RKO (cell line): ENCODE results near the gene GSTK1.

Experiments
- DNase-seq: peaks from one replicate; pipeline ENCODE4 v3.0.0-alpha.2; 2016; ENCODE audit warnings: low spot score

The GSTK1 gene

DNA sequence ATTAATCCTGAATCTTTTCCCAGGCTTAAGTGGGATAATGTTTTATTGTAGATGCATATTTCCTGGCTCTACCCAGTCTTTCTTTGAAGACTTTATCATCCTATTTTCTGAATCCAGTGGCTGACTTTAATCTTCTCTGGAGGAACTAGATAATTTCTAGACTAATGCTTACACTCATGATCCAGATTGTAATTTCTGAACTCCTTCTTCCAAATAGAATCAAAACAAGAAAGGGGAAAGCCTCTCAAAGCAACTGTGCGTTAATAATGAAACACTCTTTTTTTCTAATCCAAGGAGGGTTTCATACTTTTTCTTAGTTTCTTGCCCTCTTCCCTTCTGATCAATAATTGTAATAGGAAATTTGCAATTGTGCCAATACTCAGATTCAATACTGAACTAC, 8.0 kb downstream of the GSTK1 start:
- DNase-seq = no peak

DNA sequence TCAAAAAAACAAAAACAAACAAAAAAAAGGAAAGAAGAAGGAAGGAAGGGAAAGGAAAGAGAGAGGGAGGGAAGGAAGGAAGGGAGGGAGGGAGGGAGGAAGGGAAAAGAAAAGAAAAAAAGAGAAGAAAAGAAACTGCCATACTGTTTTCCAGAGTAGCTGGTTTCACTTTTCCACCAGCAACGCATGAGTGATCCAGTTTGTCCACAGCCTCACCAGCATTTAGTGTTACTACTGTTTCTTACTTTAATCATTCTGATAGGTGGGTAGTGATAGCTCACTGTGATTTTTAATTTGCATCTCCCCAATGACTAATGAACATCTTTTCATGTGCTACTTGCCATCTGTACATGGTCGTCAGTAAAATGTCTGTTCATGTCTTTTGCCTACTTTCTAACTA, 9.6 kb downstream of the GSTK1 start:
- no peak for DNase-seq

DNA sequence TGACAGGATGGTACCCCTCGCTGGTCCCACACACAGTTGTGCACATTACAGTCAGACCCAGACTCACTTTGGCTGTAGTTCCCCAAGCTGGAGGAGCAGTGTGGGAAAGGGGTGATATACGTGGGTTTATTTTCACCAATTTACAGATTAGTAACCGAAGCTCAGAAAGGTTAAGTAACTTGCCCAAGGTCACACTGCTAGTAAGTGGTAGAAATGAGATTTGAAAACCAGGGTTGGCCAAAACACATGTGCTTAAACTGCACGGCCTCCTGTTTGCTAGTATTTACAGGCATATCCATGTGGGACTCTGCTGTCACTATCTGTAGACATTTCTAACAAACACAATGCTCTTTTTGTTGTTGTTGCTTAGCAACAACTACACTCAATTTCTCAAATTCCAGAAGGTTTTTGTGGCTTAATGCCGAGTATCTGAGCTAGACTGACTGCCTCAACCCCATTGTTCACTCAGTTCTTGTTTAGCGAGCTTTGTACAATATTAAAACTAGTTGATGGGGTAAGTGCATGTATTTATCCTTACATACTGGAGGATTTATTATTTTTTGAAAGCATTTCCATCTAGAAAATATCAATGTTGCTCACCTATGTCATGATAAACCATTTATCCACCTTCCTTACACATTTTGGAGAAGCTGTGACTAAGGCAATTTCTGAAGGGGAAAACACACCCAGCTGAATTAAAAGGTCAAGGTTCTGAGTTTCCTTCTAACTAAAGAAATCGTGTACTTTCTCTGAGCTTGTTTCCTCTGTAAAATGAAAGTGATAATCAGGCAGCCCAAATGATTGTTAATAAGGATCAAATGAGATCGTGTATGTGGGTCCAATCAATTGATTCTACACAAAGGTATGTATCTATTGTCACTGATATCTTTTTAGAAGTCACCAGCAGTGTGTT, 16.2 kb downstream of the GSTK1 start:
- DNase-seq = peak; percentile 44

DNA sequence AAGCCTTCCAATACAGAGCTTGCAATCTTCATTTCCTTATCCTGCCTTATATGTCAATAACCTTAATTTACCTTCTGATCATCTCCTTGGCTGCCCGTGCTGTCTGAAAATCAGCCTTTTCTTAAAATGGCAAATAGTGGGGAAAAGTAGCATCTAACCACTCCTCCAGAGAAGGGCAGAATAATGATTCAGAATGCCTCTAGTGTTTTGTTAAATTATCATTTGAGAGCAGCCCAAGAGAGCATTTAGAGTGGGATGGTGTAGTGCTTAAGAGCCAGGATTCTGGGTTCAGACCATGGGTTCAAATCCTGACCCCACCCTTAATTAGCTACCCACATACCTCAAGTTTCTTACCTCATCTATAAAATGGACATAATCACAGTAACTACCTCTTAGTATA, 16.9 kb downstream of the GSTK1 start:
- no peak for DNase-seq

DNA sequence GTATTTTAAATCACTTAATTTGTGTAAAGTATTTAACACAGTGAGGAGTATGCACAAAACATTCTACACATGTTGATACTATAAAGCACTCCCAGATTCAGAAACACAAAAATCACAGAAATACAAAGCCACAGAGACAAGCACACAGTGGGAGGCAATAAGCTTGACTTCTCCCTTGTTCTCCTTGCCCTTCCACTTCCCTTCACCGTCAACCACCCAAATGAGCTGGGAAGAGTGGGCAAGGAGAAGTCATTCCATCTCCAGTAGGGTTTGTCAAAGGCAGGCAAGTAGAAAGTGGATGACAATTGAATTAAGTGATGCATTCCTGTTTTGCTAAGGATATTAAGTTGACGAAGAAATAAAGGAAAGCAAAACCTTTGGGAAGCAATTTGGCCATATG, 17.3 kb downstream of the GSTK1 start:
- DNase-seq = no peak

DNA sequence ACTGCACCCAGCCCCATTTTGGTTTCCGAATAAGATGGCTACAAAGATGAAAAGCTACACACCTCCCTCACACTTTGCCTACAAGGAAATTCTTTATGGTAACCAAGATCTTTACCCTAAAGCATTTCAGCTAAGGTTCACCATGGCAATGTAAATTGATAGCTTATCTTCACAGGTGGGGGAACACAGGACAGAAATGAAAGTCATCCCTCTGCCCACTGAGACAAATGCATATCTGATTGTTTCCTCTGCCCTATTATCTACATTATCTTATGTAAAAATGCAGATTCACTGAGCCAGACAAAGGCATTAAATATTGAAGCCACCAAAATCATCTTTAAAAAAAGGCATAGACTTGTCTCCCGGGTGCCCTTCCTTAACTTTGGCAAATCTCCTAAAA, 18.3 kb downstream of the GSTK1 start:
- no peak for DNase-seq

DNA sequence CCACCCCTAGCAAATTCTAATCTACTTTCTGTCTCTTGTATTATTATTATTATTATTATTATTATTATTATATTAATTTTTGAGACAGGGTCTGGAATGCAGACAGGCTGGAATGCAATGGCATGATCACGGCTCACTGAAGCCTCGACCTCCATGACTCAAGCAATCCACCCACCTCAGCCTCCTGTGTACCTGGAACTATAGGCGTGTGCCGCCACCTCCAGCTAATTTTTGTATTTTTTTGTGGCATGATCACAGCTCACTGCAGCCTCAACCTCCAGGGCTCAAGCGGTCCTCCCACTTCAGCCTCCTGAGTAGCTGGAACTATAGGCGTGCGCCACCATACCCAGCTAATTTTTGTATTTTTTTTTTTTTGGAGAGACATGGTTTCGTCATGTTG, 18.9 kb downstream of the GSTK1 start:
- DNase-seq = no peak

DNA sequence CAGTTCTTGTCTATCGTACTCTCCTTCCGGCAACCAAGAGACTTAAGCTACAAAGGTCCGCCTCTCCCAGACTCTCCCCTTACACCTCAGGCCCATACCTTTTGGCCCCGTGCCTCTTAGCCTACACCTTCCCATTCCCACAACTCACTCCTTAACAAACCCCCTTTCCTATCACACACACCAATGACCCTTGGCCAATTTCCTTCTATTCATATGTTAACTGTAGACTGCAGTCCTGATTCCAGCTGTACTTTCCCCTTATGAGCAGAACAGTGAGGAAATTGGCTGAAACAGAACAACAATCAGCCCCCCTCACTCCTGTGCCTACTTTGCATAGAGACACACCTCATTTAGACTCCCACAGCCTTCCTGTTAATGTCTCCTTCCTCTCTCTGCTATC, 20.1 kb downstream of the GSTK1 start:
- DNase-seq = no peak

DNA sequence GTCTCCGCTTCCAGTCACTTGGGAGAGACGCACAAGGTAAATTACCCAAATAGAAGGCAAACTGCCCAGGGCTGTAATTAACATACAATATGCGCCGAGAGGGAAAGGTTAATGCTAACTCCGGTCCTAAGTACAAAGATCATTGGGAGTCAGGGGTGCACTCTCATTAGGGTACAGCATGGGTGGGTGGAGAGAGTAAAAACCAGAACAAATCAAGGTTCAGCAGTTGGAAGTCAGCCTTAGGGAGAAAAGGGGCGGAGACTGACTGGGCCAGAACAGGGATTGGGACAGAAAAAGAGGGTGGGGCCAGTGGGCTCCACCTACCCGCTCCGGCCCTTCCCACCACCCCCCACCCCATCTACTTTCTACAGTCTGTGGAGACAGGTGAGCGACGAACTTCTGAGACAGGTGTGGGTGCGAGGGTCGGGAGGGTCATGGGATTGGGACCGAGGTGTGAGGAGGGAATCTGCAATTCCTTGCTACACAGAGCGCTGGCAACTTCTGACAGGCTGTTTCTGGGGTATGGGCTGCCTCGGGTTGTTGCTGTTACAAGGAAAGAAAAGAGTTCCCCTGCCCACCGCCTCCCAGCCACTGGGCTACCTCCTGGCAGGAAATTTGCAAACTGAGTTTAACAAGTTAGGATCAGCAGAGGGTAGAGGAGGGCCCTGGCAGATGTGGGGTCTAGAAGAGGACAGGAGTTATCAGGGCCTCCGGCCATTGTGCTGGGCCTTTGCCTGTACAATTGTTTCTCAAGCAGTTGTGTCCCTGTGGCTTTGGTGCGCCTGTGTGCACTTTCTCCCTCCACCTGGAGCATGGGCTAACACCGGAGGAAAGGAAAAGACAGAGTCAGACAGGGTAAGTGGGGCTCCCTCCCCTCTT, 21.6 kb downstream of the GSTK1 start, which contains the start of gene TMEM139:
Gene TMEM139, plus strand, starts transcription at position 368 of the 879 bp plus-strand sequence. CDS start 1,000 bp downstream, outside the sequence.
- no peak for DNase-seq

DNA sequence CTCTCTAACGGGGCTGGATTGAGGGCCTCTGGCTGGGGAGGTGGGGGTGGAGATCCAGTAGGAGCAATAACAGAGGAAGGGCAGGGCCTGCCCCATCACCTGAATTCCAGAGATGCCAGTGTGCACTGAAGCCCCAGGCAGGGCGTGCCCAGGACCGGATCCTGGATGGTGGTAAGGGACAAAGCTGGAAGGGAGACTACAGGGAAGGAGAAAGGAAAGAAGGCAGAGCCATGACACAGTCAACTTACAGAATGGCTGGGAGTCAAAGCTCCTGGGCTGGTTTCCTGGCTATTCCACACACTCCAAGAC, 22.2 kb downstream of the GSTK1 start:
- no peak for DNase-seq

DNA sequence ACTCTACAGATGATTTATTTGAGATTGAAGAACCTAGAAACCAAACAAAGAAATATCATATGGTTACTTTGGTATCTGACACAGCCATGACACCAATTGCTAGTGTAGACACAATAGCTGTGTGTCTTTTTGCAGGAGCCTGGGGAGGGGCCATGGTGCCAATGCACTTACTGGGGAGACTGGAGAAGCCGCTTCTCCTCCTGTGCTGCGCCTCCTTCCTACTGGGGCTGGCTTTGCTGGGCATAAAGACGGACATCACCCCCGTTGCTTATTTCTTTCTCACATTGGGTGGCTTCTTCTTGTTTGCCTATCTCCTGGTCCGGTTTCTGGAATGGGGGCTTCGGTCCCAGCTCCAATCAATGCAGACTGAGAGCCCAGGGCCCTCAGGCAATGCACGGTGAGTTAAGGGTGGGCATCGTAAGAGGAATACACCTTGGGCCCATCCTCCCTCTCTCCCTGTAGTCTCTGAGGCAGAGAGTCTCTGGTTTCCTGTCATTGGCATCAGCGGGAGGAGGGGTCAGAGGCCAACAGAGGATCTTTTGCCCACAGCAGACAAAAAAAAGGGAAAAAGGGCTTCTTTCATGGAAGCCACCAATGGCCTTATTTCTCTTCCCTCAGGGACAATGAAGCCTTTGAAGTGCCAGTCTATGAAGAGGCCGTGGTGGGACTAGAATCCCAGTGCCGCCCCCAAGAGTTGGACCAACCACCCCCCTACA, 22.7 kb downstream of the GSTK1 start:
- no peak for DNase-seq

DNA sequence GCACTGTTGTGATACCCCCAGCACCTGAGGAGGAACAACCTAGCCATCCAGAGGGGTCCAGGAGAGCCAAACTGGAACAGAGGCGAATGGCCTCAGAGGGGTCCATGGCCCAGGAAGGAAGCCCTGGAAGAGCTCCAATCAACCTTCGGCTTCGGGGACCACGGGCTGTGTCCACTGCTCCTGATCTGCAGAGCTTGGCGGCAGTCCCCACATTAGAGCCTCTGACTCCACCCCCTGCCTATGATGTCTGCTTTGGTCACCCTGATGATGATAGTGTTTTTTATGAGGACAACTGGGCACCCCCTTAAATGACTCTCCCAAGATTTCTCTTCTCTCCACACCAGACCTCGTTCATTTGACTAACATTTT, 23.3 kb downstream of the GSTK1 start:
- DNase-seq = no peak

DNA sequence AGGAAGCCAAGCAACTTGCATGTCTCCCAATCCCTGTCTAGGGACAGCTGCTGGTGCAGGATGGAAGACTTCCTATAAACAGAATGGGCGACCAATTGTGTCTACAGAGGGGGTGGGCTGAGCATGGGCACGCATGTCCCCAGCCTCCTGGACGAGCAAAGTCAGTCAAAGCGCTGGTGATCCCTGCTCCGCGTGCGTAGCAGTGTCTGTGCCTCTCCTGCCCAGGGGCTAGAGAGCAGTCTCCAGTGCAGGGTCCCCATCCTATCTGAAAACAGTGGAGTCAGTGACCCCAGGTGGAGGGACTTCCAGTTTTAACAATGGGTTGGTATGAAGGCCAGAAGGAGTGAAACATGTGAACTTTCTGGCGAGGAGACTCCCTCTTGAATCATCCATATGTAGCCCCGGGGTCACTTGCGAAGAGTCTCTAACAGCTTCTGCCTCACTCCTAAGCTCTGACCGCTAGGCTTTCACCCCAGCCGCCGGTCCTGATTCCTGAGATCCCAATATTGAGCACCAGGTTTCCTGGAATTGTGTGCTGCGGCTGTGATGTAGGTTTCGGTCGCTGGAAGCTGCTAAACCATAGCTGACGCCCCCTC, 24.2 kb downstream of the GSTK1 start:
- no peak for DNase-seq

DNA sequence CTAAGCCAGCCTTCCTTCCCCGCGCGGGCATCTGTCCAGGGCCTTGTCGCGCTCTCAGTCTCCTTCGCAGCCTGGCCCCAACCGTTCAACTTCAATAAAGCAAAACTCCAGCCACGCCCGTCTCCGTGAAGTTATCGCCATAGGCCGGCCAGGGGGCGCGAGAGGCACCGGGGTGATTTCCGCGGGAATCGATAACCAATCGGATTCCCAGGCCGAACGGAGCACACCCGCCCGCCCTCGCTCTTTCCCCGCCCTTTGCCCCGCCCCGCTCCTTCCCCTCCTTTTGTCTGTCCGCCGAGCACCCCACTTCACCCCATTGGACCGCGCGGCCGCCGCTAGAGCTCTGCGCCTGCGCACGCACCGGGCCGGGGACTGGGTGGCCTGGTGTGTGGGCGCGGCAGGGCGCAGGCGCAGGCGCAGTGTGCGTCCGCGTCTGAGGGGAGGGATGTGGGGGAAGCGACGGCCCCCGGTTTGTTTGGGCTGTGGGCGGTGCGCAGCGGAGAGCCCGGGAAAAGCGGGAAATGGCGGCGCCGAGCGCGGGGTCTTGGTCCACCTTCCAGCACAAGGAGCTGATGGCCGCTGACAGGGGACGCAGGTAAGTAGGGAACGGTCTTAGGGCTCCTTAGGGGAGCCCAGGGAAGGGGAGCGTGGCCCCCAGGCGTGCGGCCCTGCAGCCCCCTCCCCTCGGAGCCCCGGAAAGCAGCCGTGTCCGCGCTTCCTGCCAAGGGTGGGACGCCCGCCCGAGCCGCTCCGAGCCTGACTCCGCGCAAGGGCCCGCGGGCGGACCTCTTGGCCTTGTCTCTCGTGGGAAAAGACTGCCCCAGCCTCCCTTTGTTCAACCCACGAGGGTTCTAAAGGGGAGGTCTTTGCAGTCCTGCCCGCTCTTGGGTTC, 24.9 kb downstream of the GSTK1 start, which contains the start of gene CASP2:
Gene CASP2, plus strand, starts transcription at position 417 of the 892 bp plus-strand sequence. Its CDS starts 105 bp downstream, at position 522.
- peak; percentile 98 for DNase-seq

DNA sequence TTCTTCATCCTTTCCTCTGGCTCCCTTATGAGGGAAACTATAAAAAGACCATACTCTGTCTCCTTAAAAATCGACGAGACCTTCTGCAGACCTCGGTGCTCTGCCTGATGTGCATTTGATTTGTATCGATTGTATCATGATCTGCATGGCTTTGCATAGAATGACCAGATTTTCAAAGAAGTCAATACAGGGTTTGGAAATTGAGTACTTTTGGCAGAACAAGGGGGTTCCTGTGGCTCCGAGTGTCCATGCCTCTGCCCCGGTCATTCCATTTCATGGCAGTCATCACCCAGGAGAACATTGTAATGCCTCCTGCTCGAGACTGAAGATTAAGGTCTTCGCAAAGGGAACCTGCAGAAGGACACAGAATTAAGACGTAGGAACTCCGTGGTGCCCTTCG, 25.6 kb downstream of the GSTK1 start:
- DNase-seq = peak; percentile 63

DNA sequence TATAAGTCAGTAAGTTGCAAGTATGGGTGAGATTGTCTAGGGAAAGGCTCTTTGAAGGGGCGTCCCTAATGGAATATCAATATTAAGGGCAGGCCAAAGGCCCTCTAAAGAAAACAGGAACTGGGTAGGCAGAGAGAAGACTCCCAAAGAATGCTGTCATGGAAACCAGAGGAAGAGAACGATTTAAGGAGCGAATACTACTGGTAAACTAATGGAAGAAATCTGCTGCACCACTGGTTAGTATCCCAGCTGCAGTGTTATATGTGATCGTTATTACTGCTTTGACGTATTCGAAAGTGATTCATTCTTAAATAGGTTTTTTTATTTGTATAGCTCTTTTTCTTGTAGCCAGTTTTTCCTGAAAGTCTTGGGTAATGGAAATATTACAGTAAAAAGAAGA, 26.2 kb downstream of the GSTK1 start:
- peak; percentile 62 for DNase-seq

DNA sequence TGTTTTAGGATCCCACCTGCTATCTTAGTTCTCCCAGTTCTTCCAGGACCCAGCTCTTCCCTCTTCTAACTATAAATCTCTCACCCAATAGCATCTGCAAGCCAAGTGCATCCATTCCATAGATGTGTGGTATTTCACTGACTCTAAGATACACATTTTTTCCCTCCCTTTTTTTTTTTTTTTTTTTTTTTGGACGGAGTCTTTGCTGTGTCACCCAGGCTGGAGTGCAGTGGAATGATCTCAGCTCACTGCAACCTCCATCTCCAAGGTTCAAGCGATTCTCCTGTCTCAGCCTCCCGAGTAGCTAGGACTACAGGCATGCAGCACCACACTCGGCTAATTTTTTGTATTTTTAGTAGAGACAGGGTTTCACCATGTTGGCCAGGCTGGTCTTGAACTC, 26.6 kb downstream of the GSTK1 start:
- peak; percentile 38 for DNase-seq

DNA sequence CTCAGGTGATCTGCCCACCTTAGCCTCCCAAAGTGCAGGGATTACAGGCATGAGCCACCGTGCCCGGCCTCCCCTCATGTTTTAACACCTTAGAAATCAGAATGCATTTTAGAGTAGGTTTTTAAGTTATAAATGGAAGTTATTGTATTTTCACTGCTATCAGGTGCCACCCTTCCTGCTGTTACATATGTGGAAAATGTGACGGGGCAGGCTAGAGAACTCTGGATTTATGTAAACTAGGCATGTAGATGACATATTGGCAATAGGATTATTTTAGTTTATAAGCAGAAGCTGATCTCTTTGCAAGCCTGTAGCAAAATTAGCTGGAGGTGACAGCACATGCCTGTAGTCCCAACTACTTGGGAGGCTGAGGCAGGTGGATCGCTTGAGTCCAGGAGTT, 27.1 kb downstream of the GSTK1 start:
- DNase-seq = no peak

DNA sequence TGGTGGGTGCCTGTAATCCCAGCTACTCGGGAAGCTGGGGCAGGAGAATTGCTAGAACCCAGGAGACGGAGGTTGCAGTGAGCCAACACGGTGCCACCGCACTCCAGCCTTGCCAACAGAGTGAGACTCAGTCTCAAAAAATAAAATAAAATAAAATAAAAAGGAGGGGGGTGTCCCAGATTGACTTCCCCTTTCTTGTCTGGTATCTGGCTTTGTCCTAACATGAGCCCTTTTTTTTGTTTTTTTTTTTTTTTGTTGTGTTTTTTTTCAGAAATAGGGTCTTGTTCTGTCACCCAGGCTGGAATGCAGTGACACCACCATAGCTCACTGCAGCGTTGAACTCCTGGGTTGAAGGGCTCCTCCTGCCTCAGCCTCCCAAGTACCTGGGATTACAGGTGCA, 29.6 kb downstream of the GSTK1 start:
- no peak for DNase-seq

DNA sequence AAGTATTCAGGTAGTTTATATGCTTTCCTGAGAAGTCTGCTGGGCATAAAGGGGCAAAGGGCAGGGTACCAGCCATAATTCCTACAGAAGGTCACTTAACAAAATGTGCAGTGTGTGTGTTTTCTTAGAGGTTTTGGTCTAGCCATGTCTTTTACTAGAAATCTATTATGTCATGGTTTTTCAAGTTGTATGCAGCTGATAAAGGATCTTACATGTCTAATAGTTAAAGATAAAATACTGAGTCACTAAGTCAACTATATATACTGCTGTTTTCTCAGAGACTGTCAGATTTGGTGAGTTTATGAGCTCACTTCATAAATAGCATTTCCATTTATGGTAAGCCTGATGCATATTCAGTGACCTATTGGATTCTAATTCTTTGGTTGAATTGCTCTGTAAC, 32.6 kb downstream of the GSTK1 start:
- peak; percentile 56 for DNase-seq

DNA sequence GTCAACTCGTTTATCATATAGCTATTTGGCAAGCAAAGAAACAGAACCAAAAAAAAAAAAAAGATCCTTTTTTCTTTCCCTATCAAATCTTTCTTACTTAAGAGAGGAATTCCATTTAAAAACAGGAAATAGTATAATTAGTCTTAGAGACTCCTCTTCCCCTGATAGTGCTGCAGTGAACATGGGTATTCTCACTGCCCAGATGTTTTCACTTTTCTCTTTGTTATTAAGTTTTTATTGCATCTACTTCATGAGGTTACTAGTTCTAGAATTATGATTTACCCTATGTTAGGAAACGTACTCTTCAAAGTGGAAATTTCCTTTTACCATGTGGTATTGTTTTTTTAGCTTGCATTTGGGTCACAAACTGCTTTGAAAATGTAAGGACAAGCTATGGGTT, 33.4 kb downstream of the GSTK1 start:
- DNase-seq = no peak
